Pancreas (tissue), 10 donors: ENCODE results near the gene EFNA5. TPM values are rescaled to one million over a fixed set of nuclear protein-coding genes. Genes with fewer than 3 reads are reported as not detected.
A peak's percentile ranks its signal among the peaks of the same experiment; 100 is the strongest.

Experiments used
- ATAC-seq, 4 donors: fragments of 200-7000 bp; cut with Tn5 transposase; one replicate each; pipeline versions ENCODE4 v1.8.0 to v1.9.1; 2020; ENCODE audit warnings: mild to moderate bottlenecking in 4 of 4, moderate library complexity in 4 of 4
- DNase-seq, 6 donors: peaks; one replicate each; pipeline ENCODE4 v3.0.0-alpha.2; 2020
- FAIRE-seq: peaks from 2 replicates; lab custom pipeline; 2012; peaks lifted over from hg19 to GRCh38; lab: Jason Lieb, UNC
- H3K27ac ChIP-seq, 4 donors: fragments of 200-600 bp; sonication (generic); 1 replicate in 3 of 4; 2 replicates in 1 of 4; pipeline versions ENCODE4 v1.5.0 to v1.8.0; 2020
- H3K27me3 ChIP-seq, 4 donors: fragments of 200-600 bp; one replicate each; pipeline ENCODE4 v1.8.0; 2021
- H3K36me3 ChIP-seq, 3 donors: fragments of 200-600 bp; sonication (generic) in 1 of 3; one replicate each; pipeline versions ENCODE4 v1.5.0 to v1.8.0; 2020 to 2021
- H3K4me1 ChIP-seq, 3 donors: fragments of 200-600 bp; one replicate each; pipeline ENCODE4 v1.8.0; 2021
- H3K4me3 ChIP-seq, 4 donors: fragments of 200-600 bp; sonication (generic) in 2 of 4; one replicate each; pipeline versions ENCODE4 v1.5.0 to v1.8.0; 2020 to 2021
- H3K9me3 ChIP-seq, 4 donors: fragments of 200-600 bp; one replicate each; pipeline ENCODE4 v1.8.0; 2021
- CTCF ChIP-seq, 4 donors: fragments of 200-600 bp; sonication (generic) in 3 of 4; IDR thresholded peaks; one replicate each; pipeline versions ENCODE4 v1.5.0 to v1.8.0; 2021; ENCODE audit warnings: antibody characterized with exemption in 4 of 4
- WGBS, 2 donors: extraction: QIAGEN DNeasy Blood & Tissue Kit; methylation state at CpG; one replicate each; pipeline ENCODE4 v1.1.7; 2013; 5-methylcytosine and 5-hydroxymethylcytosine counted together
- intact Hi-C, 3 donors: fragments of 100-400 bp; cut with DNase I; formaldehyde crosslinking; loops; one replicate each; pipeline versions ENCODE4 v1.11.1 to v1.14.2; 2022
- polyA plus RNA-seq, 2 donors: library from polyadenylated mRNA; stranded (reverse); fragments of 200-250 nt; gene quantifications; one replicate each; pipeline ENCODE4 v1.2.3, GENCODE V29; 2013
- total RNA-seq, 6 donors: library from RNA; stranded (reverse); fragmentation: NEBNext Ultra II Directional in 4 of 6; extraction: Animal tissue kit (Norgen Biotek cat#: 25700) in 4 of 6; gene quantifications; one replicate each; pipeline versions ENCODE4 v1.2.1 to v1.2.4, GENCODE V29; 2021 to 2023
- donor health status: healthy with polysubstance abuse.
- donor health status: DM: no; HTN: no; CAD: no; lungs with moderate emphysema.
- donor health status: DM: no; HTN: no; CAD: no.
- donor health status: control.
- donor health status: control.
- donor health status: Bipolar disorder and iron deficiency.
- donor health status: DM: yes; HTN: yes; CAD: no.
- donor health status: DM: no; HTN: no; CAD: no.
- donor health status: DM: no; HTN: no; CAD: no.
- donor health status: DM: yes; HTN: yes; CAD: no.

Gene EFNA5
- total and polyA plus RNA-seq, 8 donors: 0.23 to 3.8 (median 2.1) TPM

GRCh38 chr5:107580889-107581820 is 89.6 kb downstream of the EFNA5 start:
- FAIRE-seq (no peak), ATAC-seq (peak in 1 of 4 donors; percentile 41), DNase-seq (no peak)
- Histone ChIP-seq H3K4me3 (no peak overlapping the region), H3K27ac (no peak overlapping the region), H3K9me3 (no peaks in the 10 kb centered on the region), H3K4me1 (no peaks in the 10 kb centered on the region), H3K36me3 (no peaks in the 10 kb centered on the region), H3K27me3 (no peaks in the 10 kb centered on the region)
- intact Hi-C loops: no loop called here
- TF ChIP-seq CTCF (IDR thresholded peaks at IDR 0.05): no peak
- 73 to 84% methylated on average over 8 of the region's 8 CpGs for WGBS, 2 donors

DNA sequence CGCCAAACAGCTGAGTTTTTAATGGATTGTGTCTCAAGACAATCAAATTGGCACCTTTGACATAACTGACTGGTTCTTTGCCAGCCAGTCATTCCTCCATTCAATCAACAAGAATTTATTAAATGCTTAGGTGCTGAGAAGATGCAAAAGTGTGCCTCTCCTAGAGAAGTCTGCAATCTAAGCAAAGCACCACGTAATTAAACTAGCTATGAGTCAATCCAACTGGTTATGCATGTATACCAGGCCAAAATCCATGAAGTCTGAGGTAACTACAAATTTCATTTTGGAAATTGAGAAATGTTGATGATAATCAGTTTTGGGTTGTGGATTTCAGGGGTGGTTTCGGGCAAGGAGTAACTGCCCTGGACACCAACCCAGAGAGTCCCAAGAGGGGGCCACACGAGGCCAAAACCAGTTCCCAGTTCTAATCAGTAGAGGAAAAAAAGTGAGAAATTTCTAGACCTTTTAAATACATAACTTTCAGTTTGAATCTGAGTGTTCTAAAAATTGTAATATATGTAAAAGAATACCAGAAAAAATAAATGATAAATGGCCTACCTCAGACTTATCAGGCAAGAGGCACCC is 92.6 kb downstream of the EFNA5 start:
- intact Hi-C loops: no loop called here
- no peak for FAIRE-seq
- 78 to 88% methylated on average over 4 of the region's 4 CpGs for WGBS, 2 donors
- ATAC-seq: no peak
- Histone ChIP-seq H3K36me3 (no peaks in the 10 kb centered on the region), H3K4me1 (no peaks in the 10 kb centered on the region), H3K27me3 (no peaks in the 10 kb centered on the region), H3K4me3 (no peak overlapping the region), H3K9me3 (no peaks in the 10 kb centered on the region), H3K27ac (no peak overlapping the region)
- TF ChIP-seq CTCF (IDR thresholded peaks at IDR 0.05): no peak
- DNase-seq: no peak

- Histone ChIP-seq H3K4me1 (no peaks in the 10 kb centered on the region), H3K27ac (no peak overlapping the region), H3K27me3 (no peaks in the 10 kb centered on the region), H3K4me3 (no peak overlapping the region), H3K9me3 (no peaks in the 10 kb centered on the region), H3K36me3 (no peaks in the 10 kb centered on the region)
- TF ChIP-seq CTCF (IDR thresholded peaks at IDR 0.05): no peak
- intact Hi-C loops: no loop called here
- no peak for ATAC-seq
- no peak for FAIRE-seq
- DNase-seq: no peak
- 80 to 84% methylated on average over 8 of the region's 8 CpGs for WGBS, 2 donors
Measured at GRCh38 chr5:107577394-107577950, 93.3 kb downstream of the EFNA5 start.

GRCh38 chr5:107576736-107577393 is 93.9 kb downstream of the EFNA5 start:
- no peaks in the 10 kb centered on the region for H3K27me3 ChIP-seq
- no peak overlapping the region for H3K4me3 ChIP-seq
- H3K4me1 ChIP-seq: no peaks in the 10 kb centered on the region
- H3K36me3 ChIP-seq: no peaks in the 10 kb centered on the region
- intact Hi-C loops: no loop called here
- 86 to 97% methylated on average over 3 of the region's 3 CpGs for WGBS, 2 donors
- TF ChIP-seq CTCF (IDR thresholded peaks at IDR 0.05): no peak
- no peaks in the 10 kb centered on the region for H3K9me3 ChIP-seq
- FAIRE-seq (no peak), DNase-seq (no peak), ATAC-seq (no peak)
- H3K27ac ChIP-seq: no peak overlapping the region
